ENCODE results near the gene TBC1D4.

DNA sequence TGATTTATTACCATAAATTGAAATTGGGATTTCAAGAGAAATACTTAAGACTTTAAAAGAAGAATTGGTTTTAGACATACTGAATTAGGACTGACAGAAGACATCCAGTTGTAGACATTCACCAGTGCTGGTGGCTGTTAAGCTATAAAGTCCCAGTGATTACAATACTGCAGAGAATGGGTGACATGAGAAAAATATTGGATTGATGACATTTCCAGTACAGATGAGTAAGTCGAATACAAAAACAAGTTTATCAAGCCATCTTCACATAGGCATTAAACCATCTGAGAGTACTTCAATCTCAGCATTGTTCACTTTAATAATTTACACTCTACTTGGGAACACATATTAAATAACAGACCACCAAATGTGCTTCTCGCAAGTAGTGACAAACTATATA, 66.8 kb downstream of the TBC1D4 start:
- TF ChIP-seq, protein P1, sequence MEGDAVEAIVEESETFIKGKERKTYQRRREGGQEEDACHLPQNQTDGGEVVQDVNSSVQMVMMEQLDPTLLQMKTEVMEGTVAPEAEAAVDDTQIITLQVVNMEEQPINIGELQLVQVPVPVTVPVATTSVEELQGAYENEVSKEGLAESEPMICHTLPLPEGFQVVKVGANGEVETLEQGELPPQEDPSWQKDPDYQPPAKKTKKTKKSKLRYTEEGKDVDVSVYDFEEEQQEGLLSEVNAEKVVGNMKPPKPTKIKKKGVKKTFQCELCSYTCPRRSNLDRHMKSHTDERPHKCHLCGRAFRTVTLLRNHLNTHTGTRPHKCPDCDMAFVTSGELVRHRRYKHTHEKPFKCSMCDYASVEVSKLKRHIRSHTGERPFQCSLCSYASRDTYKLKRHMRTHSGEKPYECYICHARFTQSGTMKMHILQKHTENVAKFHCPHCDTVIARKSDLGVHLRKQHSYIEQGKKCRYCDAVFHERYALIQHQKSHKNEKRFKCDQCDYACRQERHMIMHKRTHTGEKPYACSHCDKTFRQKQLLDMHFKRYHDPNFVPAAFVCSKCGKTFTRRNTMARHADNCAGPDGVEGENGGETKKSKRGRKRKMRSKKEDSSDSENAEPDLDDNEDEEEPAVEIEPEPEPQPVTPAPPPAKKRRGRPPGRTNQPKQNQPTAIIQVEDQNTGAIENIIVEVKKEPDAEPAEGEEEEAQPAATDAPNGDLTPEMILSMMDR (IDR thresholded peaks at IDR 0.05): no peak
- no peak for TF ChIP-seq POLR2A (IDR thresholded peaks at IDR 0.05)
- no peak for TF ChIP-seq POLR2AphosphoS5 (IDR thresholded peaks at IDR 0.05)
- no peak for TF ChIP-seq EP300 (IDR thresholded peaks at IDR 0.05; ENCODE audit: low read depth)
